Ramos (cell line): ENCODE data around the gene CLCC1.
"Not testable (repeated sequence)": the region's sequence is repeated elsewhere in the genome, so short reads cannot be mapped to it uniquely, and the experiment has no call there.

Source experiments
- in situ Hi-C: fragments of 300-500 bp; cut with MboI; formaldehyde crosslinking; loops from one replicate; pipeline ENCODE4 v1.14.3; 2022; ENCODE audit warnings: low sequenced_read_pairs; ENCODE audit not compliant: unreplicated experiment

The CLCC1 gene

GRCh38 chr1:108963052-108963686 is at the start of gene CLCC1:
Gene CLCC1, minus strand, starts transcription at chr1:108963484. Its CDS starts 13,047 bp downstream, at chr1:108950437.
- in situ Hi-C loops, result no loop called here

GRCh38 chr1:109011335-109011734 is 48.1 kb upstream of the CLCC1 start:
- in situ Hi-C loops, result no loop called here

GRCh38 chr1:108996622-108997021 is 33.3 kb upstream of the CLCC1 start:
- in situ Hi-C loops, result not testable (repeated sequence)

GRCh38 chr1:108983114-108983513 is 19.8 kb upstream of the CLCC1 start:
- in situ Hi-C loops, result no loop called here

GRCh38 chr1:108976658-108977057 is 13.4 kb upstream of the CLCC1 start:
- in situ Hi-C loops, result no loop called here

- in situ Hi-C loops, result no loop called here
Measured at GRCh38 chr1:108972951-108973350, 9.7 kb upstream of the CLCC1 start.

- in situ Hi-C loops, result no loop called here
Measured at GRCh38 chr1:108969346-108969745, 6.1 kb upstream of the CLCC1 start.

GRCh38 chr1:108962681-108963051 is 618 bp downstream of the CLCC1 start:
- in situ Hi-C loops, result no loop called here

- in situ Hi-C loops, result no loop called here
Measured at GRCh38 chr1:108961752-108962486, 1.4 kb downstream of the CLCC1 start.

- in situ Hi-C loops, result no loop called here
Measured at GRCh38 chr1:108961198-108961597, 2.1 kb downstream of the CLCC1 start.

GRCh38 chr1:108960719-108961118 is 2.6 kb downstream of the CLCC1 start:
- in situ Hi-C loops, result no loop called here

GRCh38 chr1:108957888-108958287 is 5.4 kb downstream of the CLCC1 start:
- in situ Hi-C loops, result no loop called here

GRCh38 chr1:108955881-108956280 is 7.4 kb downstream of the CLCC1 start:
- in situ Hi-C loops, result no loop called here

GRCh38 chr1:108955111-108955510 is 8.2 kb downstream of the CLCC1 start:
- in situ Hi-C loops, result no loop called here

GRCh38 chr1:108953452-108953851 is 9.8 kb downstream of the CLCC1 start:
- in situ Hi-C loops, result no loop called here

- in situ Hi-C loops, result no loop called here
Measured at GRCh38 chr1:108951242-108951641, 12.0 kb downstream of the CLCC1 start.

GRCh38 chr1:108949044-108949443 is 14.2 kb downstream of the CLCC1 start:
- in situ Hi-C loops, result no loop called here

- in situ Hi-C loops, result no loop called here
Measured at GRCh38 chr1:108947871-108948525, 15.3 kb downstream of the CLCC1 start.

GRCh38 chr1:108936170-108936569 is 27.1 kb downstream of the CLCC1 start:
- in situ Hi-C loops, result no loop called here

- in situ Hi-C loops, result no loop called here
Measured at GRCh38 chr1:108933944-108934343, 29.3 kb downstream of the CLCC1 start.

GRCh38 chr1:108927565-108927964 is 35.7 kb downstream of the CLCC1 start:
- in situ Hi-C loops, result not testable (repeated sequence)
